HFF-Myc (cell line): ENCODE data around the gene ZNF267.
A peak's percentile ranks its signal among the peaks of the same experiment; 100 is the strongest.

Source experiments
- DNase-seq: peaks from one replicate; pipeline ENCODE4 v3.0.0-alpha.2; 2011; ENCODE audit warnings: low read depth; ENCODE audit errors: extremely low read depth
- H3K4me3 ChIP-seq: replicated peaks from 2 replicates; pipeline ENCODE4 v1.5.1; 2011; ENCODE audit warnings: low read depth, mild to moderate bottlenecking, control low read depth, low read length
- CTCF ChIP-seq: IDR thresholded peaks from 2 replicates; pipeline ENCODE4 v1.5.1; 2012; ENCODE audit warnings: mild to moderate bottlenecking, low read depth, low read length, control low read depth; ENCODE audit errors: missing control alignments

Gene ZNF267

DNA sequence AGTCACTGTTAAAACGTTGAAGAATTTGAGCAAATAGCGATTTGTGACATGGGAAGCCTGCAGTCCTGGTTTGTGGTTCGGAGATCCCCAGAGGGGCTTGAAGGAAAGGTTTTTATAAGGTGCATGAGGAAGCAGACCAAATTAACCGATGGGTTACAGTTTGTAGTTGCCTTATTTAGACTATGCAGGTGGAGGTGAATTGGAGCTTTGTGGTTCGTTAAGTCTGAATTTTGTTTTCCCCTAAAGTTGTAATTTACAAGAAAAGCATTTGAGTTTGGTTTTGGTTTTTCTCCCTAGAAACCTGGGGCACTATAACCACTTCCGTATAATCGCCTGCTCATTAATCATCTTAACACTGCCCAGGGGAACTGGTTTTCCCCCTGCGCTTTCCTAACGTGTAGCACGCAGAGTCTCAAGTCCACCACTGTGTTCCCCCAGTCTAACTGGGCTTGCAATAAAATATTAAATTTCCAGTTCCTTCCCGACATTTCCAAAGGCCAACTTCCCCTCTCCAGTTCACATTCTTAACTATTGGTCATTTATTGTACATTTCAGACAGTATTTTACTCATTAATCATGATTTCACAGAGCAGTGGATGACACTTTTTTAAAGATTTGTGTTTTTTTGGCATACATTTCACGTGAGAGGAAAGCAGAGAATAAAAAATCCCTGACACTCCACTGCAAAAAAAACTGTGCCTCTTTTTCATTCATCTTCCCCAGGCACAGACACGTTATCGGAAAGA lies 932 bp downstream of the ZNF267 start:
- TF ChIP-seq CTCF = no peak
- H3K4me3 ChIP-seq = peak overlapping the region; percentile 70
- no peak for DNase-seq

DNA sequence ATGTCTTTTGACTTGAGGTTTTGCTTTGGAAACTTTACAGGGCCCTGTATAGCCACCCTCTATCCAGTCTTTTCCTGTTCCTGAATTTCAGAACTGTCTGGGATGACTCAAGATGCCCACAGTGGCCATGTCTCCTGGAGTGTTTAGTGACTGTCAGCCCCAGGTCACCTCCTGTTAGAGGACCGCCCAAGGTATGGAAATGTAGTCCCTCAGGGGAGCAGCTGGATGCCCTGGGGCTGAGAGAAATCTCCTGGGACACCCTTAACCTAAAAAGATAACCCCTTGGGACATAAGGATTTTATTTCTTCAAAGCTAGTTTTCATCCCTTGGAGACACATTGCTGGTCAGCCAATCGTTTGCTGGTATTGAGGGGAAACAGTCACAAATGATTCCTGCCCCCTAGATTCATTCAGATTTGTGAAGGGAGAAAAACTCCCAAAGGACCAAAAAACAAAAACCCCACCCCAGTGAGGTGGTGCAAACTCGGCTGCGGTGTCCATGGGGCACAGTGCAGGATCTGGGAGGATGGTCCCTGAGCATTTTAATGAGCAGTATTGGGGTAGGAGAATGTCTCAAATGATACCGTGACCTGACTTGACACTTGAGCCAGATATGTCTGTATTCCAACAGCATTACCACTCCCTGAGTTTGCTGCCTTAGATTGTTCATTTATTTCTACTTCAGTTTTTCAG lies 1.7 kb downstream of the ZNF267 start:
- peak overlapping the region; percentile 70 for H3K4me3 ChIP-seq
- no peak for DNase-seq
- no peak for TF ChIP-seq CTCF

GRCh38 chr16:31875928-31876547 lies 2.4 kb downstream of the ZNF267 start:
- TF ChIP-seq CTCF = no peak
- DNase-seq = no peak
- no peak overlapping the region for H3K4me3 ChIP-seq

GRCh38 chr16:31876951-31877828 lies 3.6 kb downstream of the ZNF267 start:
- no peak for TF ChIP-seq CTCF
- H3K4me3 ChIP-seq = no peak overlapping the region
- DNase-seq = peak; percentile 52

GRCh38 chr16:31877876-31878642 lies 4.5 kb downstream of the ZNF267 start:
- DNase-seq = no peak
- TF ChIP-seq CTCF = no peak
- H3K4me3 ChIP-seq = no peak overlapping the region

- no peak for DNase-seq
- H3K4me3 ChIP-seq = no peak overlapping the region
- no peak for TF ChIP-seq CTCF
These were observed 6.3 kb downstream of the ZNF267 start for GRCh38 chr16:31879937-31880321.
